Natural killer cell (primary cell): ENCODE results near the gene AKAP6. TPM values are rescaled to one million over a fixed set of nuclear protein-coding genes. Genes with fewer than 3 reads are reported as not detected.

Experiments used
- ATAC-seq, 3 donors: fragments of 150-1000 bp in 2 of 3; fragments of 200-7000 bp in 1 of 3; cut with Tn5 transposase; 1 replicate in 1 of 3; 2 replicates in 2 of 3; pipeline ENCODE4 v1.10.0; 2021; ENCODE audit warnings: mild to moderate bottlenecking in 2 of 3, moderate library complexity in 2 of 3
- DNase-seq, 2 donors: peaks; one replicate each; pipeline versions ENCODE4 v3.0.0 to v3.0.0-alpha.2; 2013 to 2021; ENCODE audit warnings: mixed read lengths in 1 of 2
- H3K27ac ChIP-seq: one replicate; pipeline ENCODE4 v1.5.1; 2013; ENCODE audit warnings: mild to moderate bottlenecking, low read length
- H3K27me3 ChIP-seq: one replicate; pipeline ENCODE4 v1.6.1; 2013; ENCODE audit warnings: low read length; ENCODE audit not compliant: control insufficient read depth, insufficient read depth
- H3K36me3 ChIP-seq: one replicate; pipeline ENCODE4 v1.6.1; 2013; ENCODE audit warnings: low read length; ENCODE audit not compliant: control insufficient read depth, insufficient read depth
- H3K4me1 ChIP-seq: one replicate; pipeline ENCODE4 v1.6.1; 2013; ENCODE audit warnings: low read length; ENCODE audit not compliant: control insufficient read depth, insufficient read depth
- H3K4me3 ChIP-seq: one replicate; pipeline ENCODE4 v1.5.1; 2013; ENCODE audit warnings: low read length
- H3K9me3 ChIP-seq: one replicate; pipeline ENCODE4 v1.6.1; 2013; ENCODE audit warnings: low read length; ENCODE audit not compliant: control insufficient read depth, insufficient read depth
- H3K27ac Mint-ChIP-seq, 2 donors: one replicate each; pipeline ENCODE4 v1.8.0; 2022; ENCODE audit warnings: mild to moderate bottlenecking in 2 of 2, mixed read lengths in 2 of 2, moderate library complexity in 1 of 2
- H3K27me3 Mint-ChIP-seq, 2 donors: one replicate each; pipeline ENCODE4 v1.8.0; 2022; ENCODE audit warnings: low read depth in 2 of 2, mixed read lengths in 2 of 2
- H3K36me3 Mint-ChIP-seq: one replicate; pipeline ENCODE4 v1.8.0; 2022; ENCODE audit warnings: mixed read lengths
- H3K4me1 Mint-ChIP-seq, 2 donors: one replicate each; pipeline ENCODE4 v1.8.0; 2022; ENCODE audit warnings: mixed read lengths in 2 of 2
- H3K4me3 Mint-ChIP-seq: one replicate; pipeline ENCODE4 v1.8.0; 2022; ENCODE audit warnings: mild to moderate bottlenecking, moderate library complexity, mixed read lengths
- H3K9me3 Mint-ChIP-seq, 2 donors: one replicate each; pipeline ENCODE4 v1.8.0; 2022; ENCODE audit warnings: mixed read lengths in 2 of 2
- CTCF ChIP-seq: fragments of 200-600 bp; IDR thresholded peaks from one replicate; pipeline ENCODE4 v1.8.0; 2022; ENCODE audit warnings: antibody characterized with exemption
- WGBS: methylation state at CpG from one replicate; pipeline ENCODE4 v1.1.7; 2013; ENCODE audit warnings: missing lambda C conversion rate; ENCODE audit not compliant: insufficient coverage; 5-methylcytosine and 5-hydroxymethylcytosine counted together
- intact Hi-C: fragments of 100-400 bp; cut with micrococcal nuclease; formaldehyde crosslinking; loops from one replicate; pipeline ENCODE4 v1.14.2; 2022
- total RNA-seq, 4 donors: library from RNA; stranded (reverse); fragments of 120-200 nt in 1 of 4; gene quantifications; one replicate each; pipeline versions ENCODE4 v1.2.3 to v1.2.4, GENCODE V29; 2013 to 2022

The AKAP6 gene
- total RNA-seq, 3 donors from 2014 or later (not counting 1 experiment from before 2014, with no cell fraction given): 0.21 to 1.3 (median 0.80) TPM

GRCh38 chr14:32379447-32379846 is 50.3 kb downstream of the AKAP6 start:
- Histone ChIP-seq H3K27me3 (no peaks in the 10 kb centered on the region), H3K9me3 (no peaks in the 10 kb centered on the region), H3K36me3 (no peaks in the 10 kb centered on the region), H3K27ac (no peak overlapping the region), H3K4me3 (no peak overlapping the region), H3K4me1 (no peaks in the 10 kb centered on the region)
- intact Hi-C loops: no loop called here
- DNase-seq: no peak
- no peak for ATAC-seq
- Mint-ChIP-seq H3K4me1 (no peaks in the 10 kb centered on the region), H3K9me3 (peaks cover 0 to 3% of the 10 kb centered on the region in 2 donors), H3K4me3 (no peak overlapping the region), H3K36me3 (no peaks in the 10 kb centered on the region), H3K27me3 (peaks cover 0 to 3% of the 10 kb centered on the region in 2 donors), H3K27ac (no peak overlapping the region)
- 67% methylated on average over 1 of the region's 1 CpG for WGBS
- TF ChIP-seq CTCF: no peak

GRCh38 chr14:32381869-32382268 is 52.8 kb downstream of the AKAP6 start:
- H3K9me3 ChIP-seq: no peaks in the 10 kb centered on the region
- 100% methylated on average over 2 of the region's 2 CpGs for WGBS
- peaks cover 0 to 5% of the 10 kb centered on the region in 2 donors for H3K9me3 Mint-ChIP-seq
- peaks cover 0 to 3% of the 10 kb centered on the region in 2 donors for H3K27me3 Mint-ChIP-seq
- no peak overlapping the region for H3K4me3 ChIP-seq
- no peak for DNase-seq
- H3K4me1 ChIP-seq: no peaks in the 10 kb centered on the region
- H3K27me3 ChIP-seq: no peaks in the 10 kb centered on the region
- no peak for ATAC-seq
- H3K4me3 Mint-ChIP-seq: no peak overlapping the region
- H3K4me1 Mint-ChIP-seq: no peaks in the 10 kb centered on the region
- no peak overlapping the region for H3K27ac Mint-ChIP-seq
- intact Hi-C loops: no loop called here
- no peak for TF ChIP-seq CTCF
- no peak overlapping the region for H3K27ac ChIP-seq
- no peaks in the 10 kb centered on the region for H3K36me3 Mint-ChIP-seq
- no peaks in the 10 kb centered on the region for H3K36me3 ChIP-seq

- H3K27ac ChIP-seq: no peak overlapping the region
- H3K9me3 ChIP-seq: no peaks in the 10 kb centered on the region
- no peaks in the 10 kb centered on the region for H3K4me1 ChIP-seq
- ATAC-seq (no peak), DNase-seq (no peak)
- intact Hi-C loops: no loop called here
- Mint-ChIP-seq H3K36me3 (no peaks in the 10 kb centered on the region), H3K27ac (no peak overlapping the region), H3K9me3 (peaks cover 0 to 5% of the 10 kb centered on the region in 2 donors), H3K4me3 (no peak overlapping the region), H3K4me1 (no peaks in the 10 kb centered on the region), H3K27me3 (peaks cover 0 to 3% of the 10 kb centered on the region in 2 donors)
- TF ChIP-seq CTCF: no peak
- H3K27me3 ChIP-seq: no peaks in the 10 kb centered on the region
- no CpG with 5 or more reads among the region's 1 CpG for WGBS
- H3K36me3 ChIP-seq: no peaks in the 10 kb centered on the region
- no peak overlapping the region for H3K4me3 ChIP-seq
Observed at GRCh38 chr14:32382704-32383103, 53.6 kb downstream of the AKAP6 start.

GRCh38 chr14:32383364-32384009 is 54.4 kb downstream of the AKAP6 start:
- DNase-seq (no peak), ATAC-seq (no peak)
- intact Hi-C loops: no loop called here
- peaks cover 6 to 10% of the 10 kb centered on the region in 2 donors for H3K9me3 Mint-ChIP-seq
- no peaks in the 10 kb centered on the region for H3K27me3 ChIP-seq
- no peak overlapping the region for H3K27ac Mint-ChIP-seq
- peaks cover 0 to 3% of the 10 kb centered on the region in 2 donors for H3K27me3 Mint-ChIP-seq
- H3K4me1 Mint-ChIP-seq: no peaks in the 10 kb centered on the region
- no peak overlapping the region for H3K4me3 Mint-ChIP-seq
- no peak overlapping the region for H3K27ac ChIP-seq
- no peaks in the 10 kb centered on the region for H3K36me3 Mint-ChIP-seq
- no peaks in the 10 kb centered on the region for H3K4me1 ChIP-seq
- WGBS: 95% methylated on average over 3 of the region's 3 CpGs
- H3K36me3 ChIP-seq: no peaks in the 10 kb centered on the region
- no peak overlapping the region for H3K4me3 ChIP-seq
- TF ChIP-seq CTCF: no peak
- no peaks in the 10 kb centered on the region for H3K9me3 ChIP-seq
